ENCODE data around the gene DPEP1. TPM values are rescaled to one million over a fixed set of nuclear protein-coding genes. Genes with fewer than 3 reads are reported as not detected.

Gene DPEP1
- total and polyA plus RNA-seq, 4 donors, result 8.5 TPM; not detected in 3

- WGBS, 2 donors, result 2 to 4% methylated on average over 22 of the region's 22 CpGs
- ATAC-seq (ENCODE audit: low FRiP score), result peak; percentile 65
- H3K36me3 ChIP-seq (ENCODE audit: control insufficient read depth in 1 of 2, insufficient read depth in 2 of 2, low read length in 1 of 2), result no peaks in the 10 kb centered on the region
- H3K4me3 ChIP-seq (ENCODE audit: low read length in 2 of 2), result no peak overlapping the region
- intact Hi-C loops (cut with DNase I), result no loop called here
- peak in 1 of 2 donors; percentile 63 for DNase-seq
- H3K9me3 ChIP-seq (ENCODE audit: control insufficient read depth, low read length), result no peaks in the 10 kb centered on the region
- H3K27ac ChIP-seq (ENCODE audit: low read depth in 1 of 2, low read length in 2 of 2), result no peak overlapping the region
- no peaks in the 10 kb centered on the region for H3K27me3 ChIP-seq (ENCODE audit: control insufficient read depth in 1 of 2, insufficient read depth in 2 of 2, low read length in 1 of 2)
- no peaks in the 10 kb centered on the region for H3K4me1 ChIP-seq (ENCODE audit: control insufficient read depth in 1 of 2, insufficient read depth in 2 of 2, low read length in 2 of 2)
Measured at GRCh38 chr16:89602273-89602951, 11.0 kb upstream of the DPEP1 start.

- H3K4me3 ChIP-seq (ENCODE audit: low read length in 2 of 2), result no peak overlapping the region
- H3K9me3 ChIP-seq (ENCODE audit: control insufficient read depth, low read length), result no peaks in the 10 kb centered on the region
- H3K4me1 ChIP-seq (ENCODE audit: control insufficient read depth in 1 of 2, insufficient read depth in 2 of 2, low read length in 2 of 2), result no peaks in the 10 kb centered on the region
- no peaks in the 10 kb centered on the region for H3K36me3 ChIP-seq (ENCODE audit: control insufficient read depth in 1 of 2, insufficient read depth in 2 of 2, low read length in 1 of 2)
- H3K27me3 ChIP-seq (ENCODE audit: control insufficient read depth in 1 of 2, insufficient read depth in 2 of 2, low read length in 1 of 2), result no peaks in the 10 kb centered on the region
- WGBS, 2 donors, result 58 to 61% methylated on average over 5 of the region's 5 CpGs
- intact Hi-C loops (cut with DNase I), result no loop called here
- H3K27ac ChIP-seq (ENCODE audit: low read depth in 1 of 2, low read length in 2 of 2), result no peak overlapping the region
- DNase-seq (no peak), ATAC-seq (ENCODE audit: low FRiP score) (no peak)
Measured at GRCh38 chr16:89602952-89603590, 10.4 kb upstream of the DPEP1 start.

DNA sequence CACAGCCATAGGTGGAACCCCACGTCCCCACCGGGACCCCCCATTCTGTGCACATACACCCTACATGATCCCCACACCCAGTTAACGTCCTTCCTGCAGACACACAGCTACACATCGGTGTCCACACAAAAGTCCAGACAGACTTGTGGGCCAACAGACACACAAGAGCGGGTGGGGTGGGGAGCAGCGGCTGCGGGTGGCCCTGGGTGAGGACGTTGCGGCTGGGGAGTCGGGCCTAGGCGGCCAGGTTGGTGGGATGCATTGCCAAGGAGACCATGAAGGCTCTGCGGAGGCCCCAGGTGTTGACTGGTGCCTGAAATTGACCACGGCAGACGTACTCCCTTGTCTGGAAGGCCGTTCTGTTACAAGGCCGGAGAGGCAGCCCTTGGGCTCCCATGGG is 8.7 kb upstream of the DPEP1 start:
- 82 to 83% methylated on average over 16 of the region's 16 CpGs for WGBS, 2 donors
- H3K9me3 ChIP-seq (ENCODE audit: control insufficient read depth, low read length), result no peaks in the 10 kb centered on the region
- no peaks in the 10 kb centered on the region for H3K4me1 ChIP-seq (ENCODE audit: control insufficient read depth in 1 of 2, insufficient read depth in 2 of 2, low read length in 2 of 2)
- H3K4me3 ChIP-seq (ENCODE audit: low read length in 2 of 2), result no peak overlapping the region
- DNase-seq (no peak), ATAC-seq (ENCODE audit: low FRiP score) (no peak)
- no peak overlapping the region for H3K27ac ChIP-seq (ENCODE audit: low read depth in 1 of 2, low read length in 2 of 2)
- no peaks in the 10 kb centered on the region for H3K27me3 ChIP-seq (ENCODE audit: control insufficient read depth in 1 of 2, insufficient read depth in 2 of 2, low read length in 1 of 2)
- intact Hi-C loops (cut with DNase I), result no loop called here
- no peaks in the 10 kb centered on the region for H3K36me3 ChIP-seq (ENCODE audit: control insufficient read depth in 1 of 2, insufficient read depth in 2 of 2, low read length in 1 of 2)

GRCh38 chr16:89605186-89605970 is 8.1 kb upstream of the DPEP1 start:
- H3K27me3 ChIP-seq (ENCODE audit: control insufficient read depth in 1 of 2, insufficient read depth in 2 of 2, low read length in 1 of 2), result no peaks in the 10 kb centered on the region
- H3K9me3 ChIP-seq (ENCODE audit: control insufficient read depth, low read length), result no peaks in the 10 kb centered on the region
- no peaks in the 10 kb centered on the region for H3K36me3 ChIP-seq (ENCODE audit: control insufficient read depth in 1 of 2, insufficient read depth in 2 of 2, low read length in 1 of 2)
- intact Hi-C loops (cut with DNase I), result no loop called here
- H3K4me3 ChIP-seq (ENCODE audit: low read length in 2 of 2), result no peak overlapping the region
- 88 to 90% methylated on average over 34 of the region's 34 CpGs for WGBS, 2 donors
- ATAC-seq (ENCODE audit: low FRiP score) (no peak), DNase-seq (no peak)
- H3K27ac ChIP-seq (ENCODE audit: low read depth in 1 of 2, low read length in 2 of 2), result no peak overlapping the region
- H3K4me1 ChIP-seq (ENCODE audit: control insufficient read depth in 1 of 2, insufficient read depth in 2 of 2, low read length in 2 of 2), result no peaks in the 10 kb centered on the region

DNA sequence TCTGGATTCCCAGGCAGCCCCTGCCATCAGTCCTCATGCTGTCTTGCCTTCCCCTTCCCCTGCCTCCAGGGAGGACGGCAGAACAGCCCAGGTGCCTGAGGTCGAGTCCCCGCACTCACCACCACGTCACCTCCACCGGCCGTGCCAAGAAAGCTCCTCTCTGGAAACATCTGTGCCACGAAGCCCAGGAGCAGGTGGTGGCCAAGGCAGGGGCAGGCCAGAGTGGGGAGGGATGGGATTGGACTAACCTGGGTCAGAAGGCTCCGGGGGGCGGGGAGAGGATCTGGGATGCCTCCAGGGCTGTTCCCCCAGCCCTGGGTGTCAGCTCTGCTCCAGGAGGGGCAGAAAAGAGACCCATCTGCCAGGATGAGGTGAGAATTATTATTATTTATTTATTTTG is 7.4 kb upstream of the DPEP1 start:
- Histone ChIP-seq H3K4me3 (ENCODE audit: low read length in 2 of 2) (no peak overlapping the region), H3K4me1 (ENCODE audit: control insufficient read depth in 1 of 2, insufficient read depth in 2 of 2, low read length in 2 of 2) (no peaks in the 10 kb centered on the region), H3K36me3 (ENCODE audit: control insufficient read depth in 1 of 2, insufficient read depth in 2 of 2, low read length in 1 of 2) (no peaks in the 10 kb centered on the region), H3K27me3 (ENCODE audit: control insufficient read depth in 1 of 2, insufficient read depth in 2 of 2, low read length in 1 of 2) (no peaks in the 10 kb centered on the region), H3K27ac (ENCODE audit: low read depth in 1 of 2, low read length in 2 of 2) (no peak overlapping the region), H3K9me3 (ENCODE audit: control insufficient read depth, low read length) (no peaks in the 10 kb centered on the region)
- DNase-seq (no peak), ATAC-seq (ENCODE audit: low FRiP score) (no peak)
- 85 to 87% methylated on average over 8 to 9 of the region's 9 CpGs for WGBS, 2 donors
- intact Hi-C loops (cut with DNase I), result no loop called here

DNA sequence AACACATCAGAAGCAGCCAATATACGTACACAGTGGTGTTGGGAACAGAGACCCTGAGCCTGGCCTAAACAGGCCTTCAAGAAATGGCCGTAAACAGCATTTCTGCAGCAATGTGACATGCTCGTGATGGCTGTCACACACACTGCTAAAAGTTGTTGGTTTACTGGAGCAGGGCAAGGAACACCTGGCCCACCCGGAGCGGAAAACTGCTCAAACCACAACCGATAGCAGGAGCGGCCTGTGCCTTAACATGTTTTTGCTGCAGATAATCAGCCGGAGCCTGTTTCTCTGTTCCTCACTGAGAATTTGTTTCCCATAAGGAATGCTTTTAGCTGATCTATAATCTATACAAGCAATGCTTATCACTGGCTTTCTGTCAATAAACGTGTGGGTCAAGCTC is 6.0 kb upstream of the DPEP1 start:
- Histone ChIP-seq H3K4me1 (ENCODE audit: control insufficient read depth in 1 of 2, insufficient read depth in 2 of 2, low read length in 2 of 2) (no peaks in the 10 kb centered on the region), H3K4me3 (ENCODE audit: low read length in 2 of 2) (no peak overlapping the region), H3K27ac (ENCODE audit: low read depth in 1 of 2, low read length in 2 of 2) (no peak overlapping the region), H3K27me3 (ENCODE audit: control insufficient read depth in 1 of 2, insufficient read depth in 2 of 2, low read length in 1 of 2) (no peaks in the 10 kb centered on the region), H3K36me3 (ENCODE audit: control insufficient read depth in 1 of 2, insufficient read depth in 2 of 2, low read length in 1 of 2) (no peaks in the 10 kb centered on the region), H3K9me3 (ENCODE audit: control insufficient read depth, low read length) (no peaks in the 10 kb centered on the region)
- ATAC-seq (ENCODE audit: low FRiP score) (no peak), DNase-seq (no peak)
- WGBS, 2 donors, result 86 to 87% methylated on average over 9 of the region's 9 CpGs
- intact Hi-C loops (cut with DNase I), result no loop called here

DNA sequence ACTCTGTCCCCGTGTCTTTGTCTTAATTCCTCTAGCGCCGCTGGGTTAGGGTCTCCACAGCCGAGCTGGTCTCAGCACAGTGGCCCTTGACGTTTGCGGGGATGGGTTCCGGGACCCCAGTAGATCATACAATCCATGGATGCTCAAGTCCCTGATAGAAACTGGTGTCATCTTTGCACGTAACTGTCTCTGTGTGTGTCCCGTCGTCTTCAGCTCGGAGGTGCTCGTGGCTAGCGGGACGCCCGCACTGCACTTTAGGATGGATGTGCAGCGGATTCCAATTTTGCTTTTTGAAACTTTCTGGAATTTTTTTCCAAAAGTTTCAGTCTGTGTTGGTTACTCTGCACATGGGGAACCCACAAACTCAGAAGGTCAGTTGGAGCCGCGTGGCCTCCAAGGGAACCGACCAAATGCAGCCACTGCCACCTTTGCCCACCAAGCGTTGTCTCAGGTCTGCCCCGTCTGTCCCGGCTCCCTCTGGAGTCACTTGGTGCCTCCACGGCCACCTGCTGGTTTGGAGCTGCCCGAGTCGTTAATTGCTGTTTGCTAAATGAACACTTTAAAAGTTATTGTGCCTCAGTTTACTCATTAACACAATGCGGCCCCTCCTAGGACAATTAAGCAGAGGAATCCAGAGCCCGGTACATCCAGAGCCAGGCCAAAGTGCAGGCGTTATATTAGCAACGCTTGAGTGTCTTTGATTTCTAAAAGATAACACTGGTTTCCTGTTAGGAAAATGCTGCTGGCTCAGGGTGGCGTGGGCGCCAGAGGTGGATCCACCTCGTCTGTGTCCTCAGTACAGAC is 5.3 kb upstream of the DPEP1 start:
- Histone ChIP-seq H3K36me3 (ENCODE audit: control insufficient read depth in 1 of 2, insufficient read depth in 2 of 2, low read length in 1 of 2) (no peaks in the 10 kb centered on the region), H3K9me3 (ENCODE audit: control insufficient read depth, low read length) (no peaks in the 10 kb centered on the region), H3K4me3 (ENCODE audit: low read length in 2 of 2) (no peak overlapping the region), H3K27ac (ENCODE audit: low read depth in 1 of 2, low read length in 2 of 2) (no peak overlapping the region), H3K27me3 (ENCODE audit: control insufficient read depth in 1 of 2, insufficient read depth in 2 of 2, low read length in 1 of 2) (no peaks in the 10 kb centered on the region), H3K4me1 (ENCODE audit: control insufficient read depth in 1 of 2, insufficient read depth in 2 of 2, low read length in 2 of 2) (no peaks in the 10 kb centered on the region)
- intact Hi-C loops (cut with DNase I), result no loop called here
- WGBS, 2 donors, result 72 to 78% methylated on average over 32 of the region's 32 CpGs
- ATAC-seq (ENCODE audit: low FRiP score) (no peak), DNase-seq (no peak)

- intact Hi-C loops (cut with DNase I), result no loop called here
- no peak overlapping the region for H3K4me3 ChIP-seq (ENCODE audit: low read length in 2 of 2)
- no peaks in the 10 kb centered on the region for H3K9me3 ChIP-seq (ENCODE audit: control insufficient read depth, low read length)
- WGBS, 2 donors, result 57 to 64% methylated on average over 1 of the region's 1 CpG
- no peaks in the 10 kb centered on the region for H3K27me3 ChIP-seq (ENCODE audit: control insufficient read depth in 1 of 2, insufficient read depth in 2 of 2, low read length in 1 of 2)
- no peak for ATAC-seq (ENCODE audit: low FRiP score)
- H3K27ac ChIP-seq (ENCODE audit: low read depth in 1 of 2, low read length in 2 of 2), result no peak overlapping the region
- H3K4me1 ChIP-seq (ENCODE audit: control insufficient read depth in 1 of 2, insufficient read depth in 2 of 2, low read length in 2 of 2), result no peaks in the 10 kb centered on the region
- H3K36me3 ChIP-seq (ENCODE audit: control insufficient read depth in 1 of 2, insufficient read depth in 2 of 2, low read length in 1 of 2), result no peaks in the 10 kb centered on the region
- no peak for DNase-seq
Measured at GRCh38 chr16:89610108-89610453, 3.4 kb upstream of the DPEP1 start.

Data from aorta (tissue), 5 donors.